HT-29 (cell line): ENCODE data around the gene CARHSP1. TPM values are rescaled to one million over a fixed set of nuclear protein-coding genes. Genes with fewer than 3 reads are reported as not detected.

Source experiments
- total RNA-seq: library from RNA; depleted of rRNA; stranded (reverse); fragments of >200 nt; shearing (Covaris generic); gene quantifications from 2 replicates; pipeline ENCODE4 v1.2.3, GENCODE V29; 2014; rRNA removed

CARHSP1 gene
- total RNA-seq, 1 experiment from 2014 or later: 197 TPM

Other genes with a start within 250 kb of the CARHSP1 start
- 16.4 and 21.0 TPM in 2 replicates for gene METTL22, start 247.3 kb downstream of the CARHSP1 start, total RNA-seq
- gene ABAT, start 194.4 kb downstream of the CARHSP1 start, total RNA-seq: 0.36 and 1.1 TPM in 2 replicates
- 7.5 and 11.7 TPM in 2 replicates for gene TMEM186, start 71.4 kb downstream of the CARHSP1 start, total RNA-seq
- 49.0 and 65.5 TPM in 2 replicates for gene PMM2, start 71.2 kb downstream of the CARHSP1 start, total RNA-seq
- not detected in 2 replicates for gene LITAFD, start 13.3 kb upstream of the CARHSP1 start, total RNA-seq
- 45.8 and 64.7 TPM in 2 replicates for gene USP7, start 94.9 kb upstream of the CARHSP1 start, total RNA-seq
- 30.3 and 31.4 TPM in 2 replicates for gene HAPSTR1, start 222.6 kb upstream of the CARHSP1 start, total RNA-seq